K562 (cell line): ENCODE results near the gene MIEF1. TPM values are rescaled to one million over a fixed set of nuclear protein-coding genes. Genes with fewer than 3 reads are reported as not detected.
A peak's percentile ranks its signal among the peaks of the same experiment; 100 is the strongest.

ENCODE experiments used
- ATAC-seq: fragments of 200-7000 bp; cut with Tn5 transposase; 3 replicates; pipeline ENCODE4 v1.9.1; 2020; ENCODE audit warnings: moderate library complexity
- BruUV-seq: library from RNA; stranded (reverse); fragments of 400-500 nt; replicated peaks from 2 replicates; lab custom pipeline; 2021; lab: Mats Ljungman, UMichigan
- CTCF ChIA-PET: fragments of 300-600 bp; formaldehyde crosslinking; extraction: SDS; loops from one replicate; lab custom pipeline; 2021; ENCODE audit warnings: low intra/inter-chr PET ratio; lab: Yijun Ruan, JAX
- POLR2A ChIA-PET: fragments of 300-600, 350-650 bp; sonication (Branson Sonifier 250); formaldehyde crosslinking; extraction: SDS; loops from one replicate; lab custom pipeline; 2021; ENCODE audit warnings: antibody characterized with exemption, inconsistent platforms; lab: Yijun Ruan, JAX
- DNase-seq, 4 experiments: peaks; one replicate each; pipeline versions ENCODE4 v3.0.0 to v3.0.0-alpha.2; 2011 to 2018; ENCODE audit warnings: low spot score in 3 of 4, mixed read lengths in 3 of 4; ENCODE audit errors: extremely low read depth in 1 of 4
- FAIRE-seq: peaks from 2 replicates; lab custom pipeline; 2011; peaks lifted over from hg19 to GRCh38; lab: Jason Lieb, UNC
- H2AFZ ChIP-seq: 2 replicates; pipeline ENCODE4 v1.6.0; 2011; ENCODE audit warnings: low read depth, low read length, control low read depth, inconsistent platforms
- H3K27ac ChIP-seq: fragments of 200-600 bp; 3 replicates; pipeline ENCODE4 v1.8.0; 2011; ENCODE audit warnings: low read depth, mild to moderate bottlenecking, control low read depth, inconsistent platforms, low read length, moderate library complexity, mixed read lengths; ENCODE audit errors: extremely low read depth
- H3K27me3 ChIP-seq, 2 experiments: fragments of 300-600 bp in 1 of 2; 2 replicates in 1 of 2; 3 replicates in 1 of 2; pipeline versions ENCODE4 v1.6.0 to v1.8.0; 2011; ENCODE audit warnings: inconsistent platforms in 2 of 2, low read length in 2 of 2, mild to moderate bottlenecking in 1 of 2, mixed read lengths in 1 of 2, moderate library complexity in 1 of 2; ENCODE audit not compliant: control insufficient read depth in 2 of 2, insufficient read depth in 2 of 2
- H3K36me3 ChIP-seq: fragments of 300-600 bp; 3 replicates; pipeline ENCODE4 v1.8.0; 2011; ENCODE audit warnings: mild to moderate bottlenecking, low read length, inconsistent platforms; ENCODE audit not compliant: control insufficient read depth, insufficient read depth
- H3K4me1 ChIP-seq, 2 experiments: fragments of 200-600 bp in 1 of 2; replicated peaks in 1 of 2; 2 replicates in 1 of 2; 3 replicates in 1 of 2; pipeline versions ENCODE4 v1.5.1 to v1.8.0; 2011; ENCODE audit warnings: inconsistent platforms in 2 of 2, low read length in 2 of 2, mild to moderate bottlenecking in 1 of 2, mixed read lengths in 1 of 2, moderate library complexity in 1 of 2; ENCODE audit not compliant: control insufficient read depth in 2 of 2, insufficient read depth in 2 of 2
- H3K4me2 ChIP-seq: 2 replicates; pipeline ENCODE4 v1.6.1; 2011; ENCODE audit warnings: low read length, control low read depth, inconsistent platforms, mixed read lengths; ENCODE audit not compliant: insufficient read depth
- H3K4me3 ChIP-seq: fragments of 200-600 bp; sonication (generic), shearing (Covaris generic); 2 replicates; pipeline ENCODE4 v1.5.1; 2016; ENCODE audit warnings: control low read depth, inconsistent platforms
- H3K79me2 ChIP-seq: fragments of 200-600 bp; 3 replicates; pipeline ENCODE4 v1.8.0; 2011; ENCODE audit warnings: low read length, inconsistent platforms; ENCODE audit not compliant: control insufficient read depth, insufficient read depth
- H3K9ac ChIP-seq, 2 experiments: 2 replicates each; pipeline versions ENCODE4 v1.6.0 to v1.6.1; 2011; ENCODE audit warnings: low read depth in 2 of 2, low read length in 2 of 2, control low read depth in 1 of 2, inconsistent platforms in 1 of 2, mild to moderate bottlenecking in 1 of 2, mixed read lengths in 1 of 2; ENCODE audit not compliant: insufficient read depth in 1 of 2
- H3K9me1 ChIP-seq: one replicate; pipeline ENCODE4 v1.6.0; 2011; ENCODE audit warnings: inconsistent platforms, mild to moderate bottlenecking, low read length, moderate library complexity; ENCODE audit not compliant: control insufficient read depth, insufficient read depth
- H3K9me3 ChIP-seq: replicated peaks from 2 replicates; pipeline ENCODE4 v1.5.1; 2011; ENCODE audit warnings: low read depth, low read length, inconsistent platforms; ENCODE audit not compliant: control insufficient read depth, insufficient read depth
- H4K20me1 ChIP-seq: replicated peaks from 2 replicates; pipeline ENCODE4 v1.6.1; 2011; ENCODE audit warnings: low read length, inconsistent platforms, mixed read lengths; ENCODE audit not compliant: control insufficient read depth, insufficient read depth
- CEBPG ChIP-seq, 3 experiments: fragments of 200-800 bp in 1 of 3; sonication (Bioruptor generic) in 1 of 3; sonication (generic) in 1 of 3; formaldehyde crosslinking in 1 of 3; IDR thresholded peaks in 2 of 3; conservative IDR thresholded peaks in 1 of 3; 2 replicates each; pipeline versions ENCODE4 v1.6.1 to v1.8.0; 2016 to 2022; ENCODE audit warnings: missing compliant biosample characterization in 2 of 3, missing genetic modification characterization in 2 of 3, mild to moderate bottlenecking in 1 of 3, missing genetic modification reagents in 1 of 3
- GATA2 ChIP-seq: sonication (generic); formaldehyde crosslinking; IDR thresholded peaks from 2 replicates; pipeline ENCODE4 v1.4.0; 2020; ENCODE audit warnings: mild to moderate bottlenecking, missing genetic modification reagents
- HDAC8 ChIP-seq: fragments of 450-650 bp; IDR thresholded peaks from 2 replicates; pipeline ENCODE4 v1.6.1; 2016; ENCODE audit warnings: mild to moderate bottlenecking, missing genetic modification characterization, moderate library complexity, missing compliant biosample characterization
- HMGN3 ChIP-seq: IDR thresholded peaks from 2 replicates; pipeline ENCODE4 v1.6.1; 2011; ENCODE audit warnings: borderline replicate concordance, low read depth, mild to moderate bottlenecking, mixed read lengths, low read length; ENCODE audit not compliant: insufficient read length; ENCODE audit errors: extremely low read depth
- JUNB ChIP-seq: fragments of 450-650 bp; formaldehyde crosslinking; conservative IDR thresholded peaks from 2 replicates; pipeline ENCODE4 v1.4.0; 2020; ENCODE audit warnings: mild to moderate bottlenecking
- NFIX ChIP-seq: fragments of 250-450 bp; sonication (Bioruptor Pico); IDR thresholded peaks from 2 replicates; pipeline ENCODE4 v1.4.0; 2020; ENCODE audit warnings: low read depth, mild to moderate bottlenecking, moderate library complexity
- SMARCA4 ChIP-seq: fragments of 450-650 bp; IDR thresholded peaks from 2 replicates; pipeline ENCODE4 v1.6.1; 2016
- SPI1 ChIP-seq: IDR thresholded peaks from 2 replicates; pipeline ENCODE4 v1.6.1; 2011; ENCODE audit warnings: low read depth, low read length, control low read depth, borderline replicate concordance
- TCF7L2 ChIP-seq: fragments of 150-350 bp; IDR thresholded peaks from 2 replicates; pipeline ENCODE4 v1.6.1; 2016; ENCODE audit warnings: low read depth, mild to moderate bottlenecking, low read length, moderate library complexity
- XRCC3 ChIP-seq: fragments of 450-650 bp; IDR thresholded peaks from 2 replicates; pipeline ENCODE4 v1.6.1; 2017; ENCODE audit warnings: mild to moderate bottlenecking, moderate library complexity
- ZNF766 ChIP-seq: fragments of 200-800 bp; sonication (Bioruptor generic); conservative IDR thresholded peaks from 2 replicates; pipeline ENCODE4 v1.6.1; 2016; ENCODE audit warnings: missing genetic modification characterization, missing compliant biosample characterization
- WGBS: fragments of 100-300 bp; shearing (Covaris generic); methylation state at CpG from one replicate; pipeline ENCODE4 v1.1.6; 2016; ENCODE audit warnings: low coverage, mixed read lengths; ENCODE audit not compliant: insufficient coverage; ENCODE audit errors: missing lambda C conversion rate; 5-methylcytosine and 5-hydroxymethylcytosine counted together
- in situ Hi-C: fragments of 300-500 bp; cut with MboI; formaldehyde crosslinking; loops from 4 replicates; pipeline ENCODE4 v1.15.0; 2018; ENCODE audit warnings: inconsistent platforms, mixed read lengths
- intact Hi-C: fragments of 100-400 bp; cut with micrococcal nuclease; formaldehyde crosslinking; loops from 2 replicates; pipeline ENCODE4 v1.14.2; 2022
- polyA plus RNA-seq, 8 experiments: library from polyadenylated mRNA; depleted of rRNA in 4 of 8; stranded (reverse) in 5 of 8; unstranded in 3 of 8; fragments of >200 nt; fragmentation: Nextera tagmentation in 2 of 8; fragmentation: Illumina TruSeq in 1 of 8; extraction: Ambion mirVana in 2 of 8; extraction: Trizol in 1 of 8; gene quantifications; 2 replicates each; pipeline versions ENCODE4 v1.2.1 to v1.2.3, GENCODE V29; 2011 to 2014; ENCODE audit warnings: inconsistent platforms in 1 of 8, missing spikeins in 1 of 8
- total RNA-seq, 7 experiments: library from RNA; depleted of rRNA in 6 of 7; stranded (reverse); fragments of >200 nt in 6 of 7; fragmentation: Illumina TruSeq in 2 of 7; extraction: Trizol in 2 of 7; gene quantifications; 2 replicates each; pipeline versions ENCODE4 v1.2.1 to v1.2.3, GENCODE V29; 2011 to 2021; ENCODE audit warnings: low replicate concordance in 1 of 7
- TF ChIP-seq, protein P1 (sequence below): sonication (generic); formaldehyde crosslinking; IDR thresholded peaks from 2 replicates; pipeline ENCODE4 v1.8.0; 2022; ENCODE audit warnings: mild to moderate bottlenecking, missing genetic modification reagents
- TF ChIP-seq, protein P2 (sequence below), 3 experiments: IDR thresholded peaks in 2 of 3; conservative IDR thresholded peaks in 1 of 3; 2 replicates each; pipeline ENCODE4 v1.5.1; 2011 to 2012; ENCODE audit warnings: low read length in 3 of 3, mild to moderate bottlenecking in 3 of 3, control low read depth in 2 of 3, improper control_type of control experiment in 1 of 3, inconsistent platforms in 1 of 3, low read depth in 1 of 3, mixed read lengths in 1 of 3, moderate library complexity in 1 of 3; ENCODE audit not compliant: insufficient read depth in 2 of 3

MIEF1 gene
- total and polyA plus RNA-seq, 9 of the 15 experiments (the other 6 are each of a cell fraction or from before 2014, with no cell fraction given): 10.9 to 51.8 (median 25.5) TPM

DNA sequence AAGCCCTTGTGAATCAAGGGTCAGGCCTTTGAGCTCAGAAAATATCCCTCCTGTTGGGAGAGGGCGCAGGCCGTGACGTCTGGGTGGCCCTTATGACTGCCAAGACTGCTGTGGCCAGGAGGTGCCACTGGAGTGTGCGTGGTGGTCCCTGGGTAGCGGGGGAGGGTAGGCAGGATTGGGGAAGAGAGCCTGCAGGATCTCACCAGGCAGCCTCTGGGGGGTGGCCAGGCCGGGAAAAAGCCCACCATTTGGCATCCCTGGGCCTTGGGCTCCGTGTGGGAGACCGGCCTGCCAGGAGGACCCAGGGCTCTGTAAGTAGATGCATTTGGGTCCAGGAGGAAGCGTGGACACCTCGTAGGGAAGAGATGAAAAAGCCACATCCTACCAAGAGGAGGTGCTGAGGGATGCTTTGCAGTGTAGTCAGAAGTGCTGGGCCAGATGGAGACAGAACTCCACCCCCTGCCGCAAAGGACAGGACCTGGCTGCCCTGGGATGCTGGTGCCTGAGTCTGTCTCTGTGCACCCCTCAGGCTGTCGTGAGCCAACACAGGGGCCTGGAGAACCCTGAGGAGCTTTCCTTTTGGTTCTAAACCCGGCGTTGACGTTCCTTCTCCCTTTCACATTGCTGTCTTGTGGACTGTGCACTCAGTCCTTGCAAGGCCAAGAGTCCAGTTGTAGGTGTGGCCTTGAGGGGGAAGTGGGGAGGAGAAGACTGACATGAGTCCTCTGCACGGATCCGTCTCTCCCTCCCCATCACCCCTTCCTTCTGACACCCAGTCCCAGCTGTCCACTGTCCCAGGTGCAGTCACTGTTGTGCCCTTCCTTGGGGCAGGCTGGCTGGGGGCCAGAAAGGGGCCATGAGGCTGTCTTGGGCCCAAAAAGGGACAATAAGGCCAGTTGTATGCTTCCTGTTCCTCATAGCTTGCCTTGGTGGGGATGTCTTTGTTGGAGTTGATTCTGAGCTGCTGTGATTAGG is 12.7 kb upstream of the MIEF1 start:
- peak in 1 of 4 experiments; percentile 40 for DNase-seq
- H3K4me1 ChIP-seq: peaks cover 30 to 49% of the 10 kb centered on the region in 2 experiments
- BruUV-seq: TSS peak; percentile 35
- no peaks in the 10 kb centered on the region for H4K20me1 ChIP-seq
- no peak overlapping the region for H3K4me3 ChIP-seq
- H3K9me3 ChIP-seq: no peaks in the 10 kb centered on the region
- H3K27ac ChIP-seq: peak overlapping the region; percentile 70
- H3K4me2 ChIP-seq: peak overlapping the region; percentile 73
- ChIA-PET POLR2A (interaction anchor here (0.6 to 1.8 kb wide), 9 partner anchors 12 to 170 kb away, joined by 3 to 12 read pairs (median 4); partner anchors contain the start of genes ATF4, MIEF1 and RPL3), CTCF (no interaction called here)
- peaks cover 26% of the 10 kb centered on the region; the same call in 2 of the 3 replicates for H3K79me2 ChIP-seq
- H3K9me1 ChIP-seq: no peaks in the 10 kb centered on the region
- peak overlapping the region; percentile 19 to 64; a peak in 3 of 4 replicates for H3K9ac ChIP-seq
- H2AFZ ChIP-seq: no peak overlapping the region
- in situ Hi-C loops: no loop called here
- intact Hi-C loops: no loop called here
- peaks cover 10% of the 10 kb centered on the region; the same call in 1 of the 3 replicates for H3K36me3 ChIP-seq
- peak; percentile 61 for FAIRE-seq
- peak; percentile 24 for ATAC-seq
- H3K27me3 ChIP-seq: no peaks in the 10 kb centered on the region
- WGBS: 20% methylated on average over 10 of the region's 17 CpGs
- no peak for TF ChIP-seq HDAC8 (tag)
- TF ChIP-seq GATA2: peak; percentile 3; the same call in 1 of the 2 replicates
- peak; percentile 56; the same call in 1 of the 2 replicates for TF ChIP-seq SPI1
- no peak for TF ChIP-seq XRCC3
- TF ChIP-seq TCF7L2: no peak
- 0 out of 2 replicates have a peak, but pooled peaks have one; percentile 1 for TF ChIP-seq SMARCA4
- TF ChIP-seq, protein P1, sequence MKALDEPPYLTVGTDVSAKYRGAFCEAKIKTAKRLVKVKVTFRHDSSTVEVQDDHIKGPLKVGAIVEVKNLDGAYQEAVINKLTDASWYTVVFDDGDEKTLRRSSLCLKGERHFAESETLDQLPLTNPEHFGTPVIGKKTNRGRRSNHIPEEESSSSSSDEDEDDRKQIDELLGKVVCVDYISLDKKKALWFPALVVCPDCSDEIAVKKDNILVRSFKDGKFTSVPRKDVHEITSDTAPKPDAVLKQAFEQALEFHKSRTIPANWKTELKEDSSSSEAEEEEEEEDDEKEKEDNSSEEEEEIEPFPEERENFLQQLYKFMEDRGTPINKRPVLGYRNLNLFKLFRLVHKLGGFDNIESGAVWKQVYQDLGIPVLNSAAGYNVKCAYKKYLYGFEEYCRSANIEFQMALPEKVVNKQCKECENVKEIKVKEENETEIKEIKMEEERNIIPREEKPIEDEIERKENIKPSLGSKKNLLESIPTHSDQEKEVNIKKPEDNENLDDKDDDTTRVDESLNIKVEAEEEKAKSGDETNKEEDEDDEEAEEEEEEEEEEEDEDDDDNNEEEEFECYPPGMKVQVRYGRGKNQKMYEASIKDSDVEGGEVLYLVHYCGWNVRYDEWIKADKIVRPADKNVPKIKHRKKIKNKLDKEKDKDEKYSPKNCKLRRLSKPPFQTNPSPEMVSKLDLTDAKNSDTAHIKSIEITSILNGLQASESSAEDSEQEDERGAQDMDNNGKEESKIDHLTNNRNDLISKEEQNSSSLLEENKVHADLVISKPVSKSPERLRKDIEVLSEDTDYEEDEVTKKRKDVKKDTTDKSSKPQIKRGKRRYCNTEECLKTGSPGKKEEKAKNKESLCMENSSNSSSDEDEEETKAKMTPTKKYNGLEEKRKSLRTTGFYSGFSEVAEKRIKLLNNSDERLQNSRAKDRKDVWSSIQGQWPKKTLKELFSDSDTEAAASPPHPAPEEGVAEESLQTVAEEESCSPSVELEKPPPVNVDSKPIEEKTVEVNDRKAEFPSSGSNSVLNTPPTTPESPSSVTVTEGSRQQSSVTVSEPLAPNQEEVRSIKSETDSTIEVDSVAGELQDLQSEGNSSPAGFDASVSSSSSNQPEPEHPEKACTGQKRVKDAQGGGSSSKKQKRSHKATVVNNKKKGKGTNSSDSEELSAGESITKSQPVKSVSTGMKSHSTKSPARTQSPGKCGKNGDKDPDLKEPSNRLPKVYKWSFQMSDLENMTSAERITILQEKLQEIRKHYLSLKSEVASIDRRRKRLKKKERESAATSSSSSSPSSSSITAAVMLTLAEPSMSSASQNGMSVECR (CRISPR knock-in tag): 0 out of 2 replicates have a peak, but pooled peaks have one; percentile 39
- no peak for TF ChIP-seq NFIX (CRISPR knock-in tag)
- TF ChIP-seq HMGN3: peak; percentile 5
- TF ChIP-seq ZNF766 (CRISPR knock-in tag): no peak
- no peak for TF ChIP-seq JUNB (CRISPR knock-in tag)
- TF ChIP-seq CEBPG (CRISPR knock-in tag; IDR thresholded peaks at IDR 0.05): no peak
- TF ChIP-seq CEBPG (tag; conservative IDR thresholded peaks at IDR 0.05 in 1 of 2, IDR thresholded peaks at IDR 0.05 in 1 of 2): no peak
- TF ChIP-seq, protein P2, sequence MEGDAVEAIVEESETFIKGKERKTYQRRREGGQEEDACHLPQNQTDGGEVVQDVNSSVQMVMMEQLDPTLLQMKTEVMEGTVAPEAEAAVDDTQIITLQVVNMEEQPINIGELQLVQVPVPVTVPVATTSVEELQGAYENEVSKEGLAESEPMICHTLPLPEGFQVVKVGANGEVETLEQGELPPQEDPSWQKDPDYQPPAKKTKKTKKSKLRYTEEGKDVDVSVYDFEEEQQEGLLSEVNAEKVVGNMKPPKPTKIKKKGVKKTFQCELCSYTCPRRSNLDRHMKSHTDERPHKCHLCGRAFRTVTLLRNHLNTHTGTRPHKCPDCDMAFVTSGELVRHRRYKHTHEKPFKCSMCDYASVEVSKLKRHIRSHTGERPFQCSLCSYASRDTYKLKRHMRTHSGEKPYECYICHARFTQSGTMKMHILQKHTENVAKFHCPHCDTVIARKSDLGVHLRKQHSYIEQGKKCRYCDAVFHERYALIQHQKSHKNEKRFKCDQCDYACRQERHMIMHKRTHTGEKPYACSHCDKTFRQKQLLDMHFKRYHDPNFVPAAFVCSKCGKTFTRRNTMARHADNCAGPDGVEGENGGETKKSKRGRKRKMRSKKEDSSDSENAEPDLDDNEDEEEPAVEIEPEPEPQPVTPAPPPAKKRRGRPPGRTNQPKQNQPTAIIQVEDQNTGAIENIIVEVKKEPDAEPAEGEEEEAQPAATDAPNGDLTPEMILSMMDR (IDR thresholded peaks at IDR 0.05 in 2 of 3, conservative IDR thresholded peaks at IDR 0.05 in 1 of 3; ENCODE audit: insufficient read depth in 2 of 3, low read depth in 1 of 3, low read length in 3 of 3): 0 out of 6 replicates have a peak, but pooled peaks of 1 of the 3 experiments have one; percentile 6
